ENCODE results near the gene CHMP3.
A peak's percentile ranks its signal among the peaks of the same experiment; 100 is the strongest.
"Not testable (repeated sequence)": the region's sequence is repeated elsewhere in the genome, so short reads cannot be mapped to it uniquely, and the experiment has no call there.

Gene CHMP3

GRCh38 chr2:86566821-86567190 lies 3.6 kb upstream of the CHMP3 start:
- no peaks in the 10 kb centered on the region for H3K9me3 ChIP-seq (ENCODE audit: low read length)
- no peaks in the 10 kb centered on the region for H3K36me3 ChIP-seq (ENCODE audit: insufficient read depth, low read length)
- H3K27me3 ChIP-seq (ENCODE audit: insufficient read depth, low read length): no peaks in the 10 kb centered on the region
- H3K4me3 ChIP-seq (ENCODE audit: low read length): no peak overlapping the region
- peaks cover 12% of the 10 kb centered on the region for H3K4me1 ChIP-seq (ENCODE audit: insufficient read depth, low read length)
- no peak overlapping the region for H2AFZ ChIP-seq (ENCODE audit: low read depth, low read length)

- Histone ChIP-seq H3K9me3 (ENCODE audit: low read length) (no peaks in the 10 kb centered on the region), H3K4me3 (ENCODE audit: low read length) (no peak overlapping the region), H3K27me3 (ENCODE audit: insufficient read depth, low read length) (no peaks in the 10 kb centered on the region), H2AFZ (ENCODE audit: low read depth, low read length) (no peak overlapping the region), H3K4me1 (ENCODE audit: insufficient read depth, low read length) (peaks cover 16% of the 10 kb centered on the region), H3K36me3 (ENCODE audit: insufficient read depth, low read length) (peaks cover 2% of the 10 kb centered on the region)
Observed at GRCh38 chr2:86566158-86566820, 3.0 kb upstream of the CHMP3 start.

- Histone ChIP-seq H2AFZ (ENCODE audit: low read depth, low read length) (peak overlapping the region; percentile 78), H3K4me3 (ENCODE audit: low read length) (peak overlapping the region; percentile 87), H3K9me3 (ENCODE audit: low read length) (no peaks in the 10 kb centered on the region), H3K4me1 (ENCODE audit: insufficient read depth, low read length) (peaks cover 17% of the 10 kb centered on the region), H3K27me3 (ENCODE audit: insufficient read depth, low read length) (no peaks in the 10 kb centered on the region), H3K36me3 (ENCODE audit: insufficient read depth, low read length) (peaks cover 7% of the 10 kb centered on the region)
Observed at GRCh38 chr2:86563650-86564061, 413 bp upstream of the CHMP3 start.

GRCh38 chr2:86562485-86562921 lies 740 bp downstream of the CHMP3 start:
- Histone ChIP-seq H3K27me3 (ENCODE audit: insufficient read depth, low read length) (no peaks in the 10 kb centered on the region), H3K4me3 (ENCODE audit: low read length) (peak overlapping the region; percentile 87), H3K9me3 (ENCODE audit: low read length) (no peaks in the 10 kb centered on the region), H3K4me1 (ENCODE audit: insufficient read depth, low read length) (peaks cover 17% of the 10 kb centered on the region), H3K36me3 (ENCODE audit: insufficient read depth, low read length) (peaks cover 7% of the 10 kb centered on the region), H2AFZ (ENCODE audit: low read depth, low read length) (peak overlapping the region; percentile 78)

- Histone ChIP-seq H3K4me3 (ENCODE audit: low read length) (no peak overlapping the region), H3K4me1 (ENCODE audit: insufficient read depth, low read length) (peaks cover 12% of the 10 kb centered on the region), H3K27me3 (ENCODE audit: insufficient read depth, low read length) (no peaks in the 10 kb centered on the region), H3K9me3 (ENCODE audit: low read length) (peaks cover 2% of the 10 kb centered on the region), H2AFZ (ENCODE audit: low read depth, low read length) (no peak overlapping the region), H3K36me3 (ENCODE audit: insufficient read depth, low read length) (peaks cover 11% of the 10 kb centered on the region)
Observed at GRCh38 chr2:86557836-86558235, 5.4 kb downstream of the CHMP3 start.

- peaks cover 2% of the 10 kb centered on the region for H3K9me3 ChIP-seq (ENCODE audit: low read length)
- no peak overlapping the region for H2AFZ ChIP-seq (ENCODE audit: low read depth, low read length)
- no peak overlapping the region for H3K4me3 ChIP-seq (ENCODE audit: low read length)
- H3K36me3 ChIP-seq (ENCODE audit: insufficient read depth, low read length): peaks cover 11% of the 10 kb centered on the region
- H3K4me1 ChIP-seq (ENCODE audit: insufficient read depth, low read length): peaks cover 3% of the 10 kb centered on the region
- no peaks in the 10 kb centered on the region for H3K27me3 ChIP-seq (ENCODE audit: insufficient read depth, low read length)
Observed at GRCh38 chr2:86556508-86556907, 6.7 kb downstream of the CHMP3 start.

GRCh38 chr2:86552889-86553288 lies 10.4 kb downstream of the CHMP3 start:
- Histone ChIP-seq H2AFZ (ENCODE audit: low read depth, low read length) (no peak overlapping the region), H3K4me1 (ENCODE audit: insufficient read depth, low read length) (no peaks in the 10 kb centered on the region), H3K27me3 (ENCODE audit: insufficient read depth, low read length) (no peaks in the 10 kb centered on the region), H3K9me3 (ENCODE audit: low read length) (peaks cover 12% of the 10 kb centered on the region), H3K4me3 (ENCODE audit: low read length) (no peak overlapping the region), H3K36me3 (ENCODE audit: insufficient read depth, low read length) (peaks cover 5% of the 10 kb centered on the region)

GRCh38 chr2:86549963-86550725 lies 13.1 kb downstream of the CHMP3 start:
- H3K9me3 ChIP-seq (ENCODE audit: low read length): peaks cover 22% of the 10 kb centered on the region
- not testable (repeated sequence) for H2AFZ ChIP-seq (ENCODE audit: low read depth, low read length)

GRCh38 chr2:86549440-86549839 lies 13.8 kb downstream of the CHMP3 start:
- not testable (repeated sequence) for H3K4me3 ChIP-seq (ENCODE audit: low read length); H3K27me3 ChIP-seq (ENCODE audit: insufficient read depth, low read length); H3K36me3 ChIP-seq (ENCODE audit: insufficient read depth, low read length); H3K4me1 ChIP-seq (ENCODE audit: insufficient read depth, low read length); H2AFZ ChIP-seq (ENCODE audit: low read depth, low read length)
- peaks cover 22% of the 10 kb centered on the region for H3K9me3 ChIP-seq (ENCODE audit: low read length)

More at GRCh38 chr2:86549963-86550725, 13.1 kb downstream of the CHMP3 start:
- H3K27me3 ChIP-seq (ENCODE audit: insufficient read depth, low read length); H3K36me3 ChIP-seq (ENCODE audit: insufficient read depth, low read length); H3K4me1 ChIP-seq (ENCODE audit: insufficient read depth, low read length); H3K4me3 ChIP-seq (ENCODE audit: low read length): not testable (repeated sequence)

- H2AFZ ChIP-seq (ENCODE audit: low read depth, low read length); H3K4me3 ChIP-seq (ENCODE audit: low read length); H3K36me3 ChIP-seq (ENCODE audit: insufficient read depth, low read length); H3K27me3 ChIP-seq (ENCODE audit: insufficient read depth, low read length); H3K4me1 ChIP-seq (ENCODE audit: insufficient read depth, low read length): not testable (repeated sequence)
- H3K9me3 ChIP-seq (ENCODE audit: low read length): peaks cover 22% of the 10 kb centered on the region
Observed at GRCh38 chr2:86548913-86549396, 14.3 kb downstream of the CHMP3 start.

- H3K4me3 ChIP-seq (ENCODE audit: low read length); H2AFZ ChIP-seq (ENCODE audit: low read depth, low read length); H3K36me3 ChIP-seq (ENCODE audit: insufficient read depth, low read length); H3K4me1 ChIP-seq (ENCODE audit: insufficient read depth, low read length); H3K27me3 ChIP-seq (ENCODE audit: insufficient read depth, low read length): not testable (repeated sequence)
- peaks cover 22% of the 10 kb centered on the region for H3K9me3 ChIP-seq (ENCODE audit: low read length)
Observed at GRCh38 chr2:86548165-86548912, 14.9 kb downstream of the CHMP3 start.

GRCh38 chr2:86545296-86545924 lies 17.8 kb downstream of the CHMP3 start:
- H3K4me3 ChIP-seq (ENCODE audit: low read length); H3K27me3 ChIP-seq (ENCODE audit: insufficient read depth, low read length); H3K4me1 ChIP-seq (ENCODE audit: insufficient read depth, low read length); H2AFZ ChIP-seq (ENCODE audit: low read depth, low read length); H3K36me3 ChIP-seq (ENCODE audit: insufficient read depth, low read length): not testable (repeated sequence)
- peaks cover 16% of the 10 kb centered on the region for H3K9me3 ChIP-seq (ENCODE audit: low read length)
